ENCODE measurements around the gene SLC6A9. TPM values are rescaled to one million over a fixed set of nuclear protein-coding genes. Genes with fewer than 3 reads are reported as not detected.

SLC6A9 gene
- total and polyA plus RNA-seq, 2 donors (not counting 1 experiment from before 2014, with no cell fraction given) = 0.28 to 5.5 TPM

DNA sequence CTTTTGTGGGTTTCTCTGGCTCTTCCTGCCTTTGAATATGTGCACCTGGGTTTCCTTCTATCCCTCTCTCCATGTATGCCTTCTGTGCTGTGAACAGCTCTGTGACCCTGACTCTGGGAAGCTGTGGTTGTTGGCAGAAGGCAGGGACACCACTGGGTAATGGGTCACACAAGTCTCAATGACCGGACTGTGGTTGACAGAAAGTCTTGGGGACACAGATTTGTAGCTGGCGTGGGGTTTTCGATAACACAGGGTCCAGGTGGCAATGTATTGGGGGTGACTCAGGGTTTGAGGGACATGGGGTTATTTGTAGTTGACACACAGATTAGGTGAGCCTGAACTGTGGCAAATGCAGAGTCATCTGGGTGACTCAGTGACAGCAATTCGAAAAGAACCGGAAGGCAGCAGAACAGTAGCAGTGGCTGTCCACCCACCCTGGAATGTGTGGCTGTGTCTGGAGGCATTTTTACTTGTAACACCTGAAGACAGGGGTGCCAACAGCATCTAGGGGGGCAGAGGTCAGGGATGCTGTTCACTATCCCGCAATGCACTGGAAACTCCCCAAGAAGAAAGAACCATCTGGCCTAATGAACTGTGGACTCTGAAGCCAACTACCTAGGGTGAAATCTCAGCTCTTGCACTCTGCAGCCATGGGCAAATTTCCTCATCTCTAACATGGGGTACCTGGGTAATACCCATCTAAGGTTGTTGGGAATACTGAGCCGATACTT lies 13.0 kb upstream of the SLC6A9 start:
- H4K20me1 ChIP-seq (ENCODE audit: control insufficient read depth, insufficient read depth, low read length, poor library complexity, severe bottlenecking) = no peaks in the 10 kb centered on the region
- intact Hi-C loops (cut with micrococcal nuclease) = no loop called here
- ATAC-seq (ENCODE audit: low read depth) (no peak), DNase-seq (no peak)
- no peak overlapping the region for H3K4me2 ChIP-seq (replicated peaks; ENCODE audit: low read depth, low read length, poor library complexity, severe bottlenecking)
- H3K27ac ChIP-seq (ENCODE audit: low read length in 2 of 2) = no peak overlapping the region
- TF ChIP-seq EZH2 (IDR thresholded peaks at IDR 0.05; ENCODE audit: borderline replicate concordance, insufficient read depth, low read depth, low read length, poor library complexity, severe bottlenecking) (no peak), CTCF (IDR thresholded peaks at IDR 0.05) (no peak)
- H3K9me3 ChIP-seq (ENCODE audit: control extremely low read depth in 1 of 3, control insufficient read depth in 2 of 3, insufficient read depth in 1 of 3, low read length in 2 of 3) = no peaks in the 10 kb centered on the region
- H3K9me3 Mint-ChIP-seq (ENCODE audit: insufficient read depth) = no peaks in the 10 kb centered on the region
- no peak overlapping the region for H3K4me3 ChIP-seq (ENCODE audit: control extremely low read depth in 1 of 5, extremely low read depth in 1 of 5, insufficient read depth in 1 of 5, low read depth in 2 of 5, low read length in 4 of 5)
- no peak overlapping the region for H2AFZ ChIP-seq (ENCODE audit: insufficient read depth, low read depth, low read length, poor library complexity, severe bottlenecking)
- CTCF ChIA-PET = interaction anchor here (1.7 to 5.9 kb wide), 4 partner anchors 8 to 514 kb away, joined by 5 to 67 read pairs (median 35); no protein-coding TSS in a partner anchor
- peaks cover 0 to 3% of the 10 kb centered on the region in 2 donors for H3K4me1 ChIP-seq (ENCODE audit: control insufficient read depth in 2 of 2, insufficient read depth in 2 of 2, low read length in 2 of 2)
- peaks cover 22% of the 10 kb centered on the region for H3K27me3 Mint-ChIP-seq
- H3K4me3 Mint-ChIP-seq = no peak overlapping the region
- no peaks in the 10 kb centered on the region for H3K36me3 ChIP-seq (replicated peaks in 1 of 2; ENCODE audit: control extremely low read depth in 1 of 2, control insufficient read depth in 1 of 2, extremely low read depth in 1 of 2, insufficient read depth in 2 of 2, low read length in 1 of 2)
- POLR2A ChIA-PET = no interaction called here
- H3K27me3 ChIP-seq (replicated peaks in 1 of 4; ENCODE audit: control extremely low read depth in 1 of 4, control insufficient read depth in 3 of 4, insufficient read depth in 4 of 4, low read length in 3 of 4) = peaks cover 0 to 11% (median 0%) of the 10 kb centered on the region in 4 experiments
- 82% methylated on average over 7 of the region's 7 CpGs for WGBS (ENCODE audit: insufficient coverage)
- H3K27ac Mint-ChIP-seq = no peak overlapping the region
- H3K79me2 ChIP-seq (ENCODE audit: control insufficient read depth, insufficient read depth, low read length) = no peaks in the 10 kb centered on the region
- no peak overlapping the region for H3K9ac ChIP-seq (ENCODE audit: low read length)
- H3K4me1 Mint-ChIP-seq = peaks cover 6% of the 10 kb centered on the region

All from B cell (primary cell).